GM18861 (cell line): ENCODE data around the gene TMED8.
"Not testable (repeated sequence)": the region's sequence is repeated elsewhere in the genome, so short reads cannot be mapped to it uniquely, and the experiment has no call there.

ENCODE experiments used
- ATAC-seq: cut with Tn5 transposase; IDR thresholded peaks from one replicate; pipeline ENCODE4 v1.9.1; 2021; ENCODE audit not compliant: unreplicated experiment

Gene TMED8

GRCh38 chr14:77376771-77377501 is at the start of gene TMED8, which contains the start of gene SAMD15:
TSS of gene TMED8 (minus strand) at chr14:77377094. CDS start at chr14:77377053, 41 bp downstream.
TSS of gene SAMD15 (plus strand) at chr14:77377379. CDS start at chr14:77377419, 40 bp downstream.
- ATAC-seq: peak; percentile 58

GRCh38 chr14:77426396-77426795 is 49.5 kb upstream of the TMED8 start:
- no peak for ATAC-seq

- no peak for ATAC-seq
Measured at GRCh38 chr14:77424862-77425261, 48.0 kb upstream of the TMED8 start.

GRCh38 chr14:77423423-77423822 is 46.5 kb upstream of the TMED8 start, which contains the start of gene NOXRED1:
TSS of gene NOXRED1 (minus strand) at chr14:77423523. CDS start at chr14:77422889, 634 bp downstream.
- no peak for ATAC-seq

- no peak for ATAC-seq
Measured at GRCh38 chr14:77421201-77421600, 44.3 kb upstream of the TMED8 start.

- ATAC-seq: no peak
Measured at GRCh38 chr14:77416836-77417235, 39.9 kb upstream of the TMED8 start.

- not testable (repeated sequence) for ATAC-seq
Measured at GRCh38 chr14:77416098-77416497, 39.2 kb upstream of the TMED8 start.

- not testable (repeated sequence) for ATAC-seq
Measured at GRCh38 chr14:77415403-77416030, 38.6 kb upstream of the TMED8 start.

GRCh38 chr14:77409131-77409533 is 32.2 kb upstream of the TMED8 start:
- no peak for ATAC-seq

GRCh38 chr14:77407158-77407557 is 30.3 kb upstream of the TMED8 start:
- no peak for ATAC-seq

GRCh38 chr14:77406718-77407117 is 29.8 kb upstream of the TMED8 start:
- ATAC-seq: no peak

- no peak for ATAC-seq
Measured at GRCh38 chr14:77406086-77406485, 29.2 kb upstream of the TMED8 start.

- ATAC-seq: no peak
Measured at GRCh38 chr14:77403768-77404167, 26.9 kb upstream of the TMED8 start.

GRCh38 chr14:77400216-77400615 is 23.3 kb upstream of the TMED8 start:
- ATAC-seq: no peak

GRCh38 chr14:77390188-77390587 is 13.3 kb upstream of the TMED8 start:
- no peak for ATAC-seq

- ATAC-seq: no peak
Measured at GRCh38 chr14:77378701-77379100, 1.8 kb upstream of the TMED8 start.

GRCh38 chr14:77377502-77377844 is 579 bp upstream of the TMED8 start:
- no peak for ATAC-seq

- peak; percentile 0 for ATAC-seq
Measured at GRCh38 chr14:77375973-77376770, 722 bp downstream of the TMED8 start.

- ATAC-seq: no peak
Measured at GRCh38 chr14:77375164-77375950, 1.5 kb downstream of the TMED8 start.

GRCh38 chr14:77372304-77372841 is 4.5 kb downstream of the TMED8 start:
- peak; percentile 48 for ATAC-seq

GRCh38 chr14:77369285-77369684 is 7.6 kb downstream of the TMED8 start:
- ATAC-seq: no peak
